ENCODE results near the gene NF1. TPM values are rescaled to one million over a fixed set of nuclear protein-coding genes. Genes with fewer than 3 reads are reported as not detected.
"Not testable (repeated sequence)": the region's sequence is repeated elsewhere in the genome, so short reads cannot be mapped to it uniquely, and the experiment has no call there.

NF1 gene
- total and polyA plus RNA-seq, 3 donors from 2014 or later, result 60.6 to 99.0 (median 97.6) TPM

GRCh38 chr17:31171701-31172100 lies 76.9 kb downstream of the NF1 start:
- Histone ChIP-seq H3K36me3 (ENCODE audit: low read depth, missing control alignments) (no peaks in the 10 kb centered on the region), H3K27me3 (no peaks in the 10 kb centered on the region), H3K9me3 (no peaks in the 10 kb centered on the region), H3K4me3 (no peak overlapping the region), H3K4me1 (no peaks in the 10 kb centered on the region), H3K27ac (no peak overlapping the region)
- intact Hi-C loops (cut with DNase I; ENCODE audit: low total_unique reads), result no loop called here
- no peak for DNase-seq
- TF ChIP-seq CTCF (IDR thresholded peaks at IDR 0.05) (no peak), POLR2A (IDR thresholded peaks at IDR 0.05) (no peak)

GRCh38 chr17:31172388-31172787 lies 77.6 kb downstream of the NF1 start:
- H3K36me3 ChIP-seq (ENCODE audit: low read depth, missing control alignments), result no peaks in the 10 kb centered on the region
- no peaks in the 10 kb centered on the region for H3K27me3 ChIP-seq
- H3K4me1 ChIP-seq, result no peaks in the 10 kb centered on the region
- no peak for TF ChIP-seq POLR2A (IDR thresholded peaks at IDR 0.05)
- TF ChIP-seq CTCF (IDR thresholded peaks at IDR 0.05), result no peak
- DNase-seq, result no peak
- no peak overlapping the region for H3K4me3 ChIP-seq
- intact Hi-C loops (cut with DNase I; ENCODE audit: low total_unique reads), result no loop called here
- no peaks in the 10 kb centered on the region for H3K9me3 ChIP-seq
- WGBS, 2 donors, result 95 to 100% methylated on average over 7 of the region's 7 CpGs
- H3K27ac ChIP-seq, result no peak overlapping the region

DNA sequence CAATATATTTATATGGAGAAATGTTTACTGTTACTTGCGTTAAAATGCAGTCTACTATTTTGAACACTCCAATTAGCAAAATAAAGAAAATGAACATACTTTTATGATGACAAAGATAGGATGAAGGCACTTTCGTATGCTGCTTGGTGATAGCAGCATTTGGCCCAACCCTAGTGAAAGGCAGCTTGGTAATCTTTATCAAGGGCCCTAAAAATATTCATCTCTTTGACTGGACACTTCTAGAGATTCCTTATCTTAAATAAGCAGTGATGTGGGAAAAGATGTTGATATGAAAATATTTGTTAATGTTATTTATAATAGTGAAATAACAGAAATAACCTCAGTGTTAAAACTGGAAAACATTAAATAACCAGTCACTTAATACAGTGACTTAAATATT lies 79.4 kb downstream of the NF1 start:
- intact Hi-C loops (cut with DNase I; ENCODE audit: low total_unique reads), result no loop called here
- Histone ChIP-seq H3K27ac (no peak overlapping the region), H3K9me3 (no peaks in the 10 kb centered on the region), H3K4me3 (no peak overlapping the region), H3K36me3 (ENCODE audit: low read depth, missing control alignments) (no peaks in the 10 kb centered on the region), H3K27me3 (no peaks in the 10 kb centered on the region), H3K4me1 (no peaks in the 10 kb centered on the region)
- WGBS, 2 donors, result 89 to 94% methylated on average over 2 of the region's 2 CpGs
- no peak for TF ChIP-seq POLR2A (IDR thresholded peaks at IDR 0.05)
- no peak for TF ChIP-seq CTCF (IDR thresholded peaks at IDR 0.05)
- DNase-seq, result no peak

DNA sequence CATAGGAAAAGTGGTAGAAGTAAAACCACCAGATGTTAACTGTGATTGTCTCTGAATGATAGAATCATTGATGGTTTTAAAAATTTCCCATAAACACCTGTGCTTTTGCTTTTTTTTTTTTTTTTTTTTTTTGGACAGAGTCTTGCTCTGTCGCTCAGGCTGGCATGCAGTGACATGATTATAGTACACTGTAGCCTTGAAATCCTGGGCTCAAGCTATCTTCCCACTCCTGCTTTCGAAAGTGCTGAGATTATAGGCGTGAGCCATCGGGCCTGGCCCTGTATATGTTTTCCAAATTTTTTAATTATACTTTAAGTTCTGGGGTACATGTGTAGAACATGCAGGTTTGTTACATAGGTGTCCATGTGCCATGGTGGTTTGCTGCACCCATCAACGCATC lies 80.5 kb downstream of the NF1 start:
- DNase-seq, result no peak
- H3K4me3 ChIP-seq, result no peak overlapping the region
- H3K27ac ChIP-seq, result no peak overlapping the region
- no peaks in the 10 kb centered on the region for H3K4me1 ChIP-seq
- TF ChIP-seq CTCF (IDR thresholded peaks at IDR 0.05) (no peak), POLR2A (IDR thresholded peaks at IDR 0.05) (no peak)
- H3K9me3 ChIP-seq, result no peaks in the 10 kb centered on the region
- no peaks in the 10 kb centered on the region for H3K36me3 ChIP-seq (ENCODE audit: low read depth, missing control alignments)
- 73 to 85% methylated on average over 5 of the region's 5 CpGs for WGBS, 2 donors
- intact Hi-C loops (cut with DNase I; ENCODE audit: low total_unique reads), result no loop called here
- H3K27me3 ChIP-seq, result no peaks in the 10 kb centered on the region

DNA sequence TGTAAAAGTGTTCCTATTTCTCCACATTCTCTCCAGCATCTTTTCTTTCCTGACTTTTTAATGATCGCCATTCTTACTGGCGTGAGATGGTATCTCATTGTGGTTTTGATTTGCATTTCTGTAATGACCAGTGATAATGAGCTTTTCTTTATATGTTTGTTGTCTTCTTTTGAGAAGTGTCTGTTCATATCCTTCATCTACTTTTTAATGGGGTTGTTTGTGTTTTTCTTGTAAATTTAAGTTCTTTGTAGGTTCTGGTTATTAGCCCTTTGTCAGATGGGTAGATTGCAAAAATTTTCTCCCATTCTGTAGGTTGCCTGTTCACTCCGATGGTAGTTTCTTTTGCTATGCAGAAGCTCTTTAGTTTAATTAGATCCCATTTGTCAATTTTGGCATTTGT lies 81.4 kb downstream of the NF1 start:
- intact Hi-C loops (cut with DNase I; ENCODE audit: low total_unique reads); H3K4me1 ChIP-seq; H3K27ac ChIP-seq; H3K36me3 ChIP-seq (ENCODE audit: low read depth, missing control alignments); H3K27me3 ChIP-seq; H3K4me3 ChIP-seq; DNase-seq; H3K9me3 ChIP-seq: not testable (repeated sequence)
- WGBS, 2 donors, result 87 to 94% methylated on average over 3 of the region's 3 CpGs

DNA sequence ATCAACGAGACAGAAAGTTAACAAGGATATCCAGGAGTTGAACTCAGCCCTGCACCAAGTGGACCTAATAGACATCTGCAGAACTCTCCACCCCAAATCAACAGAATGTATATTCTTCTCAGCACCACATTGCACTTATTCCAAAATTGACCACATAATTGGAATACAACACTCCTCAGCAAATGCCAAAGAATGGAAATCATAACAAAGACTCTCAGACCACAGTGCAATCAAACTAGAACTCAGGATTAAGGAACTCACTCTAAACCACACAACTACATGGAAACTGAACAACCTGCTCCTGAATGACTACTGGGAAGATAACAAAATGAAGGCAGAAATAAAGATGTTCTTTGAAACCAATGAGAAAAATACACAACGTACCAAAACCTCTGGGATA lies 84.2 kb downstream of the NF1 start:
- H3K36me3 ChIP-seq (ENCODE audit: low read depth, missing control alignments); H3K27ac ChIP-seq; H3K4me1 ChIP-seq; DNase-seq; H3K4me3 ChIP-seq; H3K9me3 ChIP-seq; H3K27me3 ChIP-seq; intact Hi-C loops (cut with DNase I; ENCODE audit: low total_unique reads): not testable (repeated sequence)
- 95 to 97% methylated on average over 1 to 2 of the region's 2 CpGs for WGBS, 2 donors

All from testis (tissue), 3 donors.